HepG2 (cell line): ENCODE measurements around the gene MRPL2. TPM values are rescaled to one million over a fixed set of nuclear protein-coding genes. Genes with fewer than 3 reads are reported as not detected.
A peak's percentile ranks its signal among the peaks of the same experiment; 100 is the strongest.

Experiments
- FIP1L1 ChIP-seq: fragments of 200-400 bp; formaldehyde crosslinking; IDR thresholded peaks from 2 replicates; pipeline ENCODE4 v1.6.1; 2018; ENCODE audit warnings: low read depth, mild to moderate bottlenecking, low read length, moderate library complexity, borderline replicate concordance; ENCODE audit not compliant: insufficient read depth
- MYNN ChIP-seq: sonication (generic); formaldehyde crosslinking; IDR thresholded peaks from 2 replicates; pipeline ENCODE4 v1.4.0; 2020; ENCODE audit warnings: mild to moderate bottlenecking, low read depth, missing genetic modification reagents
- NFYB ChIP-seq: sonication (generic); formaldehyde crosslinking; IDR thresholded peaks from 2 replicates; pipeline ENCODE4 v1.4.0; 2020; ENCODE audit warnings: missing genetic modification reagents
- REXO4 ChIP-seq: sonication (generic); formaldehyde crosslinking; IDR thresholded peaks from 2 replicates; pipeline ENCODE4 v1.8.0; 2022; ENCODE audit warnings: missing genetic modification reagents, mild to moderate bottlenecking, borderline replicate concordance
- SAP130 ChIP-seq: IDR thresholded peaks from 2 replicates; pipeline ENCODE4 v1.6.1; 2016; ENCODE audit warnings: low read depth
- WIZ ChIP-seq: sonication (generic); formaldehyde crosslinking; IDR thresholded peaks from 2 replicates; pipeline ENCODE4 v1.5.1; 2020; ENCODE audit warnings: mild to moderate bottlenecking, missing genetic modification reagents
- ZFY ChIP-seq: sonication (generic); formaldehyde crosslinking; IDR thresholded peaks from 2 replicates; pipeline ENCODE4 v1.4.0; 2020; ENCODE audit warnings: missing genetic modification reagents
- ZNF280D ChIP-seq: sonication (generic); formaldehyde crosslinking; IDR thresholded peaks from 2 replicates; pipeline ENCODE4 v1.5.1; 2020; ENCODE audit warnings: mild to moderate bottlenecking, missing genetic modification reagents
- ZNF383 ChIP-seq: sonication (generic); formaldehyde crosslinking; IDR thresholded peaks from 2 replicates; pipeline ENCODE4 v1.4.0; 2020; ENCODE audit warnings: missing genetic modification reagents, mild to moderate bottlenecking, borderline replicate concordance
- ZNF556 ChIP-seq: sonication (generic); formaldehyde crosslinking; IDR thresholded peaks from 2 replicates; pipeline ENCODE4 v1.4.0; 2020; ENCODE audit warnings: mild to moderate bottlenecking, missing genetic modification reagents, borderline replicate concordance
- ZNF749 ChIP-seq: sonication (generic); formaldehyde crosslinking; IDR thresholded peaks from 2 replicates; pipeline ENCODE4 v1.8.0; 2022; ENCODE audit warnings: mild to moderate bottlenecking, missing genetic modification reagents, moderate library complexity, borderline replicate concordance
- polyA plus RNA-seq, 8 experiments: library from polyadenylated mRNA; depleted of rRNA in 3 of 8; stranded (reverse) in 7 of 8; unstranded in 1 of 8; fragments of >200 nt; fragmentation: Illumina TruSeq in 4 of 8; extraction: Trizol in 4 of 8; gene quantifications; 2 replicates each; pipeline versions ENCODE4 v1.2.1 to v1.2.3, GENCODE V29; 2011 to 2016; ENCODE audit warnings: low read depth in 4 of 8, missing spikeins in 1 of 8, mixed read lengths in 1 of 8; ENCODE audit not compliant: insufficient read depth in 1 of 8
- total RNA-seq, 5 experiments: library from RNA; depleted of rRNA; stranded (reverse); fragments of >200 nt; fragmentation: Illumina TruSeq; extraction: Trizol; gene quantifications; 2 replicates each; pipeline ENCODE4 v1.2.3, GENCODE V29; 2016; ENCODE audit warnings: low read depth in 1 of 5
- TF ChIP-seq, protein P1 (sequence below): IDR thresholded peaks from 2 replicates; pipeline ENCODE4 v1.6.1; 2016; ENCODE audit warnings: low read depth, missing genetic modification reagents, missing compliant biosample characterization

MRPL2 gene
- total and polyA plus RNA-seq, 2 of the 13 experiments (the other 11 are each of a cell fraction or from before 2014, with no cell fraction given): 56.8 to 65.6 TPM

GRCh38 chr6:43053545-43054205 lies 5.6 kb downstream of the MRPL2 start, which contains the start of gene CUL7 (continued):
- TF ChIP-seq, protein P1, sequence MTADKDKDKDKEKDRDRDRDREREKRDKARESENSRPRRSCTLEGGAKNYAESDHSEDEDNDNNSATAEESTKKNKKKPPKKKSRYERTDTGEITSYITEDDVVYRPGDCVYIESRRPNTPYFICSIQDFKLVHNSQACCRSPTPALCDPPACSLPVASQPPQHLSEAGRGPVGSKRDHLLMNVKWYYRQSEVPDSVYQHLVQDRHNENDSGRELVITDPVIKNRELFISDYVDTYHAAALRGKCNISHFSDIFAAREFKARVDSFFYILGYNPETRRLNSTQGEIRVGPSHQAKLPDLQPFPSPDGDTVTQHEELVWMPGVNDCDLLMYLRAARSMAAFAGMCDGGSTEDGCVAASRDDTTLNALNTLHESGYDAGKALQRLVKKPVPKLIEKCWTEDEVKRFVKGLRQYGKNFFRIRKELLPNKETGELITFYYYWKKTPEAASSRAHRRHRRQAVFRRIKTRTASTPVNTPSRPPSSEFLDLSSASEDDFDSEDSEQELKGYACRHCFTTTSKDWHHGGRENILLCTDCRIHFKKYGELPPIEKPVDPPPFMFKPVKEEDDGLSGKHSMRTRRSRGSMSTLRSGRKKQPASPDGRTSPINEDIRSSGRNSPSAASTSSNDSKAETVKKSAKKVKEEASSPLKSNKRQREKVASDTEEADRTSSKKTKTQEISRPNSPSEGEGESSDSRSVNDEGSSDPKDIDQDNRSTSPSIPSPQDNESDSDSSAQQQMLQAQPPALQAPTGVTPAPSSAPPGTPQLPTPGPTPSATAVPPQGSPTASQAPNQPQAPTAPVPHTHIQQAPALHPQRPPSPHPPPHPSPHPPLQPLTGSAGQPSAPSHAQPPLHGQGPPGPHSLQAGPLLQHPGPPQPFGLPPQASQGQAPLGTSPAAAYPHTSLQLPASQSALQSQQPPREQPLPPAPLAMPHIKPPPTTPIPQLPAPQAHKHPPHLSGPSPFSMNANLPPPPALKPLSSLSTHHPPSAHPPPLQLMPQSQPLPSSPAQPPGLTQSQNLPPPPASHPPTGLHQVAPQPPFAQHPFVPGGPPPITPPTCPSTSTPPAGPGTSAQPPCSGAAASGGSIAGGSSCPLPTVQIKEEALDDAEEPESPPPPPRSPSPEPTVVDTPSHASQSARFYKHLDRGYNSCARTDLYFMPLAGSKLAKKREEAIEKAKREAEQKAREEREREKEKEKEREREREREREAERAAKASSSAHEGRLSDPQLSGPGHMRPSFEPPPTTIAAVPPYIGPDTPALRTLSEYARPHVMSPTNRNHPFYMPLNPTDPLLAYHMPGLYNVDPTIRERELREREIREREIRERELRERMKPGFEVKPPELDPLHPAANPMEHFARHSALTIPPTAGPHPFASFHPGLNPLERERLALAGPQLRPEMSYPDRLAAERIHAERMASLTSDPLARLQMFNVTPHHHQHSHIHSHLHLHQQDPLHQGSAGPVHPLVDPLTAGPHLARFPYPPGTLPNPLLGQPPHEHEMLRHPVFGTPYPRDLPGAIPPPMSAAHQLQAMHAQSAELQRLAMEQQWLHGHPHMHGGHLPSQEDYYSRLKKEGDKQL (CRISPR knock-in tag): no peak; the same call in 1 of the 2 replicates
- TF ChIP-seq ZNF749 (CRISPR knock-in tag) (peak; percentile 94; the same call in 1 of the 2 replicates), ZFY (CRISPR knock-in tag) (peak; percentile 95), MYNN (CRISPR knock-in tag) (peak; percentile 92; the same call in 1 of the 2 replicates), REXO4 (CRISPR knock-in tag) (0 out of 2 replicates have a peak, but pooled peaks have one; percentile 72), FIP1L1 (peak; percentile 69; the same call in 1 of the 2 replicates), ZNF556 (peak; percentile 95), ZNF280D (CRISPR knock-in tag) (peak; percentile 86), NFYB (CRISPR knock-in tag) (peak; percentile 57; the same call in 1 of the 2 replicates), SAP130 (CRISPR knock-in tag) (peak; percentile 97), WIZ (CRISPR knock-in tag) (no peak), ZNF383 (no peak)
